Right lobe of liver (tissue), 6 donors: ENCODE measurements around the gene JPT2. TPM values are rescaled to one million over a fixed set of nuclear protein-coding genes. Genes with fewer than 3 reads are reported as not detected.

Experiments
- ATAC-seq, 4 donors: fragments of 200-7000 bp; cut with Tn5 transposase; one replicate each; pipeline ENCODE4 v1.9.1; 2020; ENCODE audit warnings: mild to moderate bottlenecking in 4 of 4, moderate library complexity in 4 of 4
- DNase-seq, 3 donors: peaks; one replicate each; pipeline ENCODE4 v3.0.0-alpha.2; 2020
- H3K27ac ChIP-seq, 3 donors: fragments of 200-600 bp; one replicate each; pipeline ENCODE4 v1.8.0; 2022
- H3K27me3 ChIP-seq, 2 donors: fragments of 200-600 bp; one replicate each; pipeline ENCODE4 v1.8.0; 2022
- H3K36me3 ChIP-seq, 4 donors: fragments of 200-600 bp; sonication (generic) in 1 of 4; one replicate each; pipeline versions ENCODE4 v1.5.1 to v1.8.0; 2017 to 2022; ENCODE audit warnings: control low read depth in 1 of 4
- H3K4me1 ChIP-seq, 4 donors: fragments of 200-600 bp; sonication (generic) in 1 of 4; one replicate each; pipeline versions ENCODE4 v1.5.1 to v1.8.0; 2017 to 2022; ENCODE audit warnings: control low read depth in 1 of 4
- H3K4me3 ChIP-seq, 3 donors: fragments of 200-600 bp; one replicate each; pipeline ENCODE4 v1.8.0; 2022
- H3K9me3 ChIP-seq, 4 donors: fragments of 200-600 bp; sonication (generic) in 1 of 4; one replicate each; pipeline versions ENCODE4 v1.5.1 to v1.8.0; 2017 to 2022; ENCODE audit warnings: control low read depth in 1 of 4
- POLR2A ChIP-seq: fragments of 450-650 bp; IDR thresholded peaks from one replicate; pipeline ENCODE4 v1.6.1; 2017; ENCODE audit warnings: antibody characterized with exemption, mild to moderate bottlenecking
- WGBS: methylation state at CpG from one replicate; pipeline ENCODE4 v1.1.6; 2018; ENCODE audit warnings: low coverage, low lambda C conversion rate; ENCODE audit not compliant: insufficient coverage; ENCODE audit errors: missing lambda C conversion rate; 5-methylcytosine and 5-hydroxymethylcytosine counted together
- intact Hi-C, 2 donors: fragments of 100-400 bp; cut with DNase I; formaldehyde crosslinking; loops; one replicate each; pipeline versions ENCODE4 v1.11.2 to v1.14.1; 2022
- total RNA-seq, 6 experiments: library from RNA; depleted of rRNA in 2 of 6; stranded (reverse); fragments of >200 nt in 2 of 6; fragmentation: NEBNext Ultra II Directional in 3 of 6; extraction: Animal tissue kit (Norgen Biotek cat#: 25700) in 3 of 6; gene quantifications; one replicate each; pipeline versions ENCODE4 v1.1.0 to v1.2.4, GENCODE V29; 2016 to 2023
- TF ChIP-seq, protein P1 (sequence below), 4 donors: fragments of 200-600 bp in 3 of 4; fragments of 450-650 bp in 1 of 4; IDR thresholded peaks; one replicate each; pipeline versions ENCODE4 v1.5.1 to v1.8.0; 2016 to 2022; ENCODE audit warnings: antibody characterized with exemption in 4 of 4, mild to moderate bottlenecking in 2 of 4
- donor health status: DM: no; HTN: yes; CAD: no.
- donor health status: DM: no; HTN: no; CAD: no.
- donor health status: DM: no; HTN: no; CAD: no.
- donor health status: DM: no; HTN: yes; CAD: no.
- donor health status: DM: no; HTN: yes; CAD: no.

Gene JPT2
- total RNA-seq, 6 experiments from 2014 or later = 31.0 to 47.7 (median 38.7) TPM

DNA sequence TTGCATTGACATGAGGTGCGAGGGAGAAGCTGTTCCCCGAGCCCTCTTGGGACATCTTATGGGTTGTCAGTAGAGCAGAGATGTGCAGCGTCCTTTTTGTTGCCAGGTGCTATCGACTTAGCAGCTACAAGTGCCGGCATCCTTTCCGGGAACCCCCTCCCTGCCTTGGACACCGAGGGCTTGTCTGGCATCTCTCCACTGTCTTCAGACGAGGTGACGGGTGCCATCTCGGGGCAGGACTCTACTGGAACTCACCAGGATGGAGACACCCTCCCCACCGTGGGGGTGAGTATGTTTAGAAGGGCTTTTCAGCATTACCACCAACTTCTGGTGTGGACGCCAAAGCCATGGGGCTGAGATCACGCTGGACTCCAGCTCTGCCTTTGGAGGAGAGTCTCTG is 11.8 kb upstream of the JPT2 start:
- H3K27ac ChIP-seq = no peak overlapping the region
- intact Hi-C loops = loop anchor here in 1 of 2 donors (10.0 kb wide), 1 partner anchor 52 kb away; the partner anchor contains the start of genes CRAMP1 and IFT140
- H3K9me3 ChIP-seq = no peaks in the 10 kb centered on the region
- peaks cover 3 to 92% (median 34%) of the 10 kb centered on the region in 4 donors for H3K36me3 ChIP-seq
- no peak for TF ChIP-seq POLR2A
- TF ChIP-seq, protein P1, sequence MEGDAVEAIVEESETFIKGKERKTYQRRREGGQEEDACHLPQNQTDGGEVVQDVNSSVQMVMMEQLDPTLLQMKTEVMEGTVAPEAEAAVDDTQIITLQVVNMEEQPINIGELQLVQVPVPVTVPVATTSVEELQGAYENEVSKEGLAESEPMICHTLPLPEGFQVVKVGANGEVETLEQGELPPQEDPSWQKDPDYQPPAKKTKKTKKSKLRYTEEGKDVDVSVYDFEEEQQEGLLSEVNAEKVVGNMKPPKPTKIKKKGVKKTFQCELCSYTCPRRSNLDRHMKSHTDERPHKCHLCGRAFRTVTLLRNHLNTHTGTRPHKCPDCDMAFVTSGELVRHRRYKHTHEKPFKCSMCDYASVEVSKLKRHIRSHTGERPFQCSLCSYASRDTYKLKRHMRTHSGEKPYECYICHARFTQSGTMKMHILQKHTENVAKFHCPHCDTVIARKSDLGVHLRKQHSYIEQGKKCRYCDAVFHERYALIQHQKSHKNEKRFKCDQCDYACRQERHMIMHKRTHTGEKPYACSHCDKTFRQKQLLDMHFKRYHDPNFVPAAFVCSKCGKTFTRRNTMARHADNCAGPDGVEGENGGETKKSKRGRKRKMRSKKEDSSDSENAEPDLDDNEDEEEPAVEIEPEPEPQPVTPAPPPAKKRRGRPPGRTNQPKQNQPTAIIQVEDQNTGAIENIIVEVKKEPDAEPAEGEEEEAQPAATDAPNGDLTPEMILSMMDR (IDR thresholded peaks at IDR 0.05) = no peak
- 89% methylated on average over 9 of the region's 13 CpGs for WGBS
- no peak overlapping the region for H3K4me3 ChIP-seq
- no peaks in the 10 kb centered on the region for H3K4me1 ChIP-seq
- ATAC-seq (no peak), DNase-seq (no peak)
- no peaks in the 10 kb centered on the region for H3K27me3 ChIP-seq

DNA sequence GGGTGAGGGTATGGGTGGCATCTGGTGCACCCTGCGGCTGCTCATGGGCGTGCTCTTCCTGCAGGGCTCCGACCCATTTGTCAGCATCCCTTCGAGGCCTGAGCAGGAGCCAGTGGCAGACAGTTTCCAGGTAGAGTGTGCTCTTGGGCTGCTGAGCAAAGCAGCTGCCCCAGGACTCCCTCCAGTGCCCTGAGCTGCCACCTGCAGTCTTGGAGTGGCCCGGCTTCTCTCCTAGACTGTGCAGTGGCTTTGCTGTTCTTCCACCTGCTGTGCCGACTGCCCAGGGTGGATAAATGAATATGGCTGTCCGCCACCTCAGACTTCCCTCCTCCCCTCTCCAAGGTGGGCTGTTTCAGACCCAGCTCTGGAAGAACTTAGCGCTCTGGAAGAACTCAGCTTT is 10.8 kb upstream of the JPT2 start:
- no peak overlapping the region for H3K4me3 ChIP-seq
- intact Hi-C loops = loop anchor here in 1 of 2 donors (10.0 kb wide), 1 partner anchor 52 kb away; the partner anchor contains the start of genes CRAMP1 and IFT140
- DNase-seq = no peak
- H3K36me3 ChIP-seq = peaks cover 3 to 93% (median 32%) of the 10 kb centered on the region in 4 donors
- H3K4me1 ChIP-seq = no peaks in the 10 kb centered on the region
- no peak overlapping the region for H3K27ac ChIP-seq
- peak in 1 of 4 donors; percentile 7 for ATAC-seq
- no CpG with 5 or more reads among the region's 8 CpGs for WGBS
- H3K9me3 ChIP-seq = no peaks in the 10 kb centered on the region
- H3K27me3 ChIP-seq = no peaks in the 10 kb centered on the region
- TF ChIP-seq, protein P1 (IDR thresholded peaks at IDR 0.05) = no peak
- no peak for TF ChIP-seq POLR2A

DNA sequence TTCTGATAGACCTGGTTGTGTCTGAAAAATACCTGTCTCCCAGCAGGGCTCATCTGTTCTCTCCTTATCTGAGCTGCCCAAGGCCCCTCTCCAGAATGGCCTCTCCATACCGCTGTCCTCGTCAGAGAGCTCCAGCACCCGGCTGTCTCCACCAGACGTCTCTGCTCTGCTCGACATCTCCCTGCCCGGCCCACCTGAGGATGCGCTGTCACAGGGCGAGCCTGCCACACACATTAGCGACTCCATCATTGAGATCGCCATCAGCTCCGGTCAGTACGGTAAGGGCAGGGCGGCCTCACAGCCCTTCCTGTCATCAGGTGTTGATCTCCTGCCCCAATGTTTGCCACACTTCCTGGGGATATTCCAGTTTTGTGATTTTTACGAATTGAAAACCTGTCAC is 10.2 kb upstream of the JPT2 start:
- H3K27me3 ChIP-seq = no peaks in the 10 kb centered on the region
- WGBS = 90% methylated on average over 2 of the region's 14 CpGs
- intact Hi-C loops = loop anchor here in 1 of 2 donors (10.0 kb wide), 1 partner anchor 53 kb away; the partner anchor contains the start of genes CRAMP1 and IFT140
- peaks cover 3 to 92% (median 28%) of the 10 kb centered on the region in 4 donors for H3K36me3 ChIP-seq
- no peaks in the 10 kb centered on the region for H3K4me1 ChIP-seq
- no peak for TF ChIP-seq POLR2A
- TF ChIP-seq, protein P1 (IDR thresholded peaks at IDR 0.05) = no peak
- no peak overlapping the region for H3K27ac ChIP-seq
- ATAC-seq = no peak
- H3K4me3 ChIP-seq = no peak overlapping the region
- H3K9me3 ChIP-seq = no peaks in the 10 kb centered on the region
- DNase-seq = no peak

DNA sequence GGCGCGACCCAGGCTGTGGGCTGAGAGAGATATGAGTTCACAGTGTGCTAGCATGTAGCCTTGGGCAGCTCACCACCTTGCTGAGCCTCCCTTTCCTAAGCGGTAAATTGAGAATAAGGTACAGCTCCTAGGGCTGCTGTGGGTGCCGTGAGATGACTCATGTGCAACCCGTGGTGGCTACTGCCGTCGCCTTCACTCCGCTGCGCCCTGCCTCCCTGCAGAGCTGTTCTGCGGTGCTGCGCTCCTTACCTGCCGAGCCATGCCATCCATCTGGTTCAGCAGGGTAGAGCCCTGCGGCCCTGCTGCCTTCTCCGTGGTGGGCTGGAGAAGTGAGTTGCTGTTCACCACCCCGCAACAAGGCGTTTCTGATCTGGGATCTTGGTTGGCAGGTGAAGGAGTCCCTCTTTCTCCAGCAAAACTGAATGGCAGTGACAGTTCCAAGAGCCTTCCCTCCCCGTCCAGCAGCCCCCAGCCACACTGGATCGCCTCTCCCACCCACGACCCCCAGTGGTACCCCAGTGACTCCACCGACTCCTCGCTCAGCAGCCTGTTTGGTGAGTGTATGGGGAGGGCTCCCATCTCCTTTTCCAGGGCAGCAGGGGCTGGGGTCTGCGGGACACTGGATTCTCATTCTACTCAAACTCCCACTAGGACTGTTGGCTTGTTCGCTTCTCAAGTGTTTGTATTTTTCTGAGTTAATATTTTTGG is 9.3 kb upstream of the JPT2 start:
- no peak for ATAC-seq
- no peaks in the 10 kb centered on the region for H3K4me1 ChIP-seq
- 93% methylated on average over 3 of the region's 23 CpGs for WGBS
- DNase-seq = no peak
- no peak overlapping the region for H3K4me3 ChIP-seq
- intact Hi-C loops = loop anchor here in 1 of 2 donors (10.0 kb wide), 1 partner anchor 54 kb away; the partner anchor contains the start of genes CRAMP1 and IFT140
- H3K27me3 ChIP-seq = no peaks in the 10 kb centered on the region
- H3K9me3 ChIP-seq = no peaks in the 10 kb centered on the region
- no peak overlapping the region for H3K27ac ChIP-seq
- TF ChIP-seq POLR2A = no peak
- TF ChIP-seq, protein P1 (IDR thresholded peaks at IDR 0.05) = no peak
- H3K36me3 ChIP-seq = peaks cover 3 to 84% (median 23%) of the 10 kb centered on the region in 4 donors
